Spleen (tissue), 11 donors: Measurements from ENCODE around the gene TDO2. TPM values are rescaled to one million over a fixed set of nuclear protein-coding genes. Genes with fewer than 3 reads are reported as not detected.

Experiments used
- DNase-seq: peaks from one replicate; pipeline ENCODE4 v3.0.0-alpha.2; 2020
- H3K27ac ChIP-seq, 8 donors: fragments of 200-600 bp; sonication (generic) in 7 of 8; 1 replicate in 4 of 8; 2 replicates in 4 of 8; pipeline versions ENCODE4 v1.5.0 to v1.8.0; 2016 to 2021; ENCODE audit warnings: inconsistent platforms in 4 of 8, mild to moderate bottlenecking in 4 of 8, moderate library complexity in 1 of 8
- H3K27me3 ChIP-seq, 7 donors: fragments of 200-600 bp; sonication (generic) in 6 of 7; replicated peaks in 1 of 7; 1 replicate in 4 of 7; 2 replicates in 3 of 7; pipeline versions ENCODE4 v1.5.0 to v1.8.0; 2016 to 2021; ENCODE audit warnings: inconsistent platforms in 3 of 7, mild to moderate bottlenecking in 1 of 7
- H3K36me3 ChIP-seq, 6 donors: fragments of 200-600 bp; sonication (generic) in 5 of 6; 1 replicate in 4 of 6; 2 replicates in 2 of 6; pipeline versions ENCODE4 v1.5.0 to v1.8.0; 2016 to 2021; ENCODE audit warnings: inconsistent platforms in 2 of 6
- H3K4me1 ChIP-seq, 6 donors: fragments of 200-600 bp; sonication (generic) in 5 of 6; 1 replicate in 3 of 6; 2 replicates in 3 of 6; pipeline versions ENCODE4 v1.5.0 to v1.8.0; 2016 to 2021; ENCODE audit warnings: inconsistent platforms in 3 of 6
- H3K4me3 ChIP-seq, 8 donors: fragments of 200-600 bp; sonication (generic) in 7 of 8; 1 replicate in 4 of 8; 2 replicates in 4 of 8; pipeline versions ENCODE4 v1.5.0 to v1.8.0; 2016 to 2021; ENCODE audit warnings: inconsistent platforms in 4 of 8, mild to moderate bottlenecking in 4 of 8, moderate library complexity in 2 of 8
- H3K9me3 ChIP-seq, 8 donors: fragments of 200-600 bp; sonication (generic) in 7 of 8; 1 replicate in 4 of 8; 2 replicates in 4 of 8; pipeline versions ENCODE4 v1.5.0 to v1.8.0; 2016 to 2021; ENCODE audit warnings: inconsistent platforms in 4 of 8
- POLR2A ChIP-seq, 3 donors: fragments of 450-650 bp; IDR thresholded peaks; one replicate each; pipeline ENCODE4 v1.5.1; 2017; ENCODE audit warnings: antibody characterized with exemption in 3 of 3, mild to moderate bottlenecking in 1 of 3
- POLR2AphosphoS5 ChIP-seq, 3 donors: sonication (generic); formaldehyde crosslinking; IDR thresholded peaks; one replicate each; pipeline ENCODE4 v1.5.1; 2017; ENCODE audit warnings: antibody characterized with exemption in 3 of 3
- WGBS, 5 donors: extraction: QIAGEN DNeasy Blood & Tissue Kit in 3 of 5; methylation state at CpG; one replicate each; pipeline versions ENCODE4 v1.1.5 to v1.1.7; 2013 to 2018; 5-methylcytosine and 5-hydroxymethylcytosine counted together
- intact Hi-C: fragments of 100-400 bp; cut with DNase I; formaldehyde crosslinking; loops from one replicate; pipeline ENCODE4 v1.15.0; 2023; ENCODE audit warnings: low total_unique reads
- polyA plus RNA-seq, 3 donors: library from polyadenylated mRNA; stranded (reverse); fragments of 200-250 nt; gene quantifications; one replicate each; pipeline ENCODE4 v1.2.1, GENCODE V29; 2013
- total RNA-seq, 7 donors: library from RNA; depleted of rRNA in 3 of 7; stranded (reverse); fragments of >200 nt in 3 of 7; fragmentation: NEBNext Ultra II Directional in 4 of 7; extraction: Animal tissue kit (Norgen Biotek cat#: 25700) in 4 of 7; gene quantifications; one replicate each; pipeline versions ENCODE4 v1.1.0 to v1.2.1, GENCODE V29; 2016 to 2021
- TF ChIP-seq, protein P1 (sequence below), 11 experiments: fragments of 200-600 bp in 7 of 11; fragments of 450-650 bp in 4 of 11; sonication (generic) in 4 of 11; IDR thresholded peaks in 8 of 11; conservative IDR thresholded peaks in 3 of 11; 1 replicate in 7 of 11; 2 replicates in 4 of 11; pipeline versions ENCODE4 v1.4.0 to v1.8.0; 2016 to 2021; ENCODE audit warnings: antibody characterized with exemption in 11 of 11, inconsistent platforms in 4 of 11, mild to moderate bottlenecking in 1 of 11
- donor health status: healthy with polysubstance abuse.
- donor health status: DM: no; HTN: no; CAD: no; lungs with moderate emphysema.
- donor health status: DM: no; HTN: no; CAD: no.
- donor health status: Bipolar disorder and iron deficiency.
- donor health status: healthy.
- donor health status: DM: no; HTN: no; CAD: no.
- donor health status: DM: yes; HTN: yes; CAD: no.

Gene TDO2
- total and polyA plus RNA-seq, 10 donors, result 0.37 to 3.6 (median 1.8) TPM

DNA sequence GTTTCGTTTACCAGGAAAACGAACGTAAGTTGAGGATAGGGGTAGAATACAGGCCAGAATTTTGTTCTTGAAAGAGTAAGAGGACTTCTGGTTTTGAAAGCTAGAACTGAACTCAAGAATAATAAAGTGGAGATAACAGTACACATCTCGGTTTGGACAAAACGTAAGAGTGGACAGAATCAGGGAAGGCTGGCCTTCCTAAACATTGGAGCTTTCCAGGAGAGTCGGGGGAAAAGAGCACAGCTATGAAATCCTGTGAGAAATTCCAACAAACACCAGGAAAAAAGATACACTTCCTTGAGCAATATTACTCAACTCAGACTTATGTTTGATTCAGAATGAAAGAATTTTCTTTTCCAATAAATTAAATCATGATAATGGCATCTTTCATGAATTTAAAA is 49.0 kb downstream of the TDO2 start:
- H3K9me3 ChIP-seq, result no peaks in the 10 kb centered on the region
- 48 to 66% (median 62%) methylated on average over 6 of the region's 6 CpGs for WGBS, 5 donors
- no peak for DNase-seq
- H3K27me3 ChIP-seq, result no peaks in the 10 kb centered on the region
- H3K27ac ChIP-seq, result peak overlapping the region in 6 of 8 donors; percentile 96 to 99 (median 97)
- H3K36me3 ChIP-seq, result no peaks in the 10 kb centered on the region
- TF ChIP-seq POLR2AphosphoS5 (IDR thresholded peaks at IDR 0.05) (no peak), POLR2A (IDR thresholded peaks at IDR 0.05) (no peak)
- TF ChIP-seq, protein P1, sequence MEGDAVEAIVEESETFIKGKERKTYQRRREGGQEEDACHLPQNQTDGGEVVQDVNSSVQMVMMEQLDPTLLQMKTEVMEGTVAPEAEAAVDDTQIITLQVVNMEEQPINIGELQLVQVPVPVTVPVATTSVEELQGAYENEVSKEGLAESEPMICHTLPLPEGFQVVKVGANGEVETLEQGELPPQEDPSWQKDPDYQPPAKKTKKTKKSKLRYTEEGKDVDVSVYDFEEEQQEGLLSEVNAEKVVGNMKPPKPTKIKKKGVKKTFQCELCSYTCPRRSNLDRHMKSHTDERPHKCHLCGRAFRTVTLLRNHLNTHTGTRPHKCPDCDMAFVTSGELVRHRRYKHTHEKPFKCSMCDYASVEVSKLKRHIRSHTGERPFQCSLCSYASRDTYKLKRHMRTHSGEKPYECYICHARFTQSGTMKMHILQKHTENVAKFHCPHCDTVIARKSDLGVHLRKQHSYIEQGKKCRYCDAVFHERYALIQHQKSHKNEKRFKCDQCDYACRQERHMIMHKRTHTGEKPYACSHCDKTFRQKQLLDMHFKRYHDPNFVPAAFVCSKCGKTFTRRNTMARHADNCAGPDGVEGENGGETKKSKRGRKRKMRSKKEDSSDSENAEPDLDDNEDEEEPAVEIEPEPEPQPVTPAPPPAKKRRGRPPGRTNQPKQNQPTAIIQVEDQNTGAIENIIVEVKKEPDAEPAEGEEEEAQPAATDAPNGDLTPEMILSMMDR (IDR thresholded peaks at IDR 0.05 in 8 of 11, conservative IDR thresholded peaks at IDR 0.05 in 3 of 11), result no peak
- intact Hi-C loops, result no loop called here
- peaks cover 7 to 24% (median 17%) of the 10 kb centered on the region in 6 donors for H3K4me1 ChIP-seq
- peak overlapping the region in 5 of 8 donors; percentile 63 to 80 (median 65) for H3K4me3 ChIP-seq

DNA sequence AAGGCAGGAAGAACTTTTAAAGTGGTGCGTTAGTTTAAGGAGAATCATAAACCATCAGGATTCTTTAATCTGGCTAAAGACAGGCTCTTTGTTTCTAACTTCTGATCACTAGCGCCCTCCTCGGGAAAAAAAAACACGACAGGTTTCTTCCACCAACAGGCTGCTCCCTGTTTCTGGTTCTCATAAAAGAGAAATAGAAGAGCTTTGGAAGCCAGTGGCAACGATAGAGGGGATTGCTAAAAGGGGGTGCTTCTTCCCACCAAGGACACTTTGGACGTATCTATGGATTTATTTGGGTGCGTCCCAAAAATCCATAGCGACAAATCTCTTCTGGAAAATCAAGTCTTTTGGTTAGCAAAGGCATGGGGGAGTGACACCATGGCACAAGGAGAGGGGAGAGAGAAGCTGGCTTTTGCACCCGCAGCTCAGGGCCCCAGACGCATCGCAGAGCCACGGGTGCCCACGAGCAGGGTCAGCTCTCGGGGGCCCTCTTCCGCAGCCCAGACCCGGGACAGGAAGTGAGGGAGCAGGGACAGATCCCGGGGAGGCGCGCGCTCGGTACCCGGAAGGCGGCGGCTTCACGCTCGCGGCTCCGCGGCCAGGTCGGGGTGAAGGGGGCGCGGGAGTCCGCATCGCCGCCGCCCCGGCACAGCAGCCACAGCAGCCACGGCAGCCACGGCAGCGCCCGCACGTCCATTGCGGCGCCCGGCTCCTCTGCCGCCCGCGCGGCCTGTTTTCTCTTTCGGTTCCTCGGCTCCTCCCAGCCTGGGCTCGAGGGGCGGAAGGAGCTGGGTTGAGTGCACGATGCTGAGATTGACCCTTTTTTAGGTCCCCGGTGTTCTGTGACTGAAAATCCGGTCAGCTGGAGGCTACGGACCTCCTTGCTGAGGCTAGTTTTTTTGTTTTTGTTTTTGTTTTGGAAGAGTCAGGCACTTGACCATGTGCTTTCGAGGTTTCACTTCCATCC is 49.9 kb downstream of the TDO2 start, which contains the start of gene CTSO:
TSS of gene CTSO (minus strand) at position 716 of the 967 bp plus-strand sequence. CDS start at position 697, 19 bp downstream.
- TF ChIP-seq POLR2AphosphoS5 (IDR thresholded peaks at IDR 0.05) (peak; percentile 83 to 90 (median 89)), POLR2A (IDR thresholded peaks at IDR 0.05) (peak in 1 of 3 donors; percentile 57)
- TF ChIP-seq, protein P1 (IDR thresholded peaks at IDR 0.05 in 8 of 11, conservative IDR thresholded peaks at IDR 0.05 in 3 of 11), result peak in 9 of 11 experiments; percentile 45 to 69 (median 60)
- intact Hi-C loops, result no loop called here
- Histone ChIP-seq H3K36me3 (no peaks in the 10 kb centered on the region), H3K4me1 (peaks cover 7 to 24% (median 17%) of the 10 kb centered on the region in 6 donors), H3K9me3 (no peaks in the 10 kb centered on the region), H3K27me3 (peaks cover 0 to 4% (median 0%) of the 10 kb centered on the region in 7 donors), H3K4me3 (peak within 1 kb of the TSS; percentile 54 to 80 (median 68)), H3K27ac (peak within 1 kb of the TSS; percentile 96 to 100 (median 97))
- 0 to 2% (median 1%) methylated on average over 19 to 58 of the region's 58 CpGs for WGBS, 5 donors
- peak; percentile 94 for DNase-seq

DNA sequence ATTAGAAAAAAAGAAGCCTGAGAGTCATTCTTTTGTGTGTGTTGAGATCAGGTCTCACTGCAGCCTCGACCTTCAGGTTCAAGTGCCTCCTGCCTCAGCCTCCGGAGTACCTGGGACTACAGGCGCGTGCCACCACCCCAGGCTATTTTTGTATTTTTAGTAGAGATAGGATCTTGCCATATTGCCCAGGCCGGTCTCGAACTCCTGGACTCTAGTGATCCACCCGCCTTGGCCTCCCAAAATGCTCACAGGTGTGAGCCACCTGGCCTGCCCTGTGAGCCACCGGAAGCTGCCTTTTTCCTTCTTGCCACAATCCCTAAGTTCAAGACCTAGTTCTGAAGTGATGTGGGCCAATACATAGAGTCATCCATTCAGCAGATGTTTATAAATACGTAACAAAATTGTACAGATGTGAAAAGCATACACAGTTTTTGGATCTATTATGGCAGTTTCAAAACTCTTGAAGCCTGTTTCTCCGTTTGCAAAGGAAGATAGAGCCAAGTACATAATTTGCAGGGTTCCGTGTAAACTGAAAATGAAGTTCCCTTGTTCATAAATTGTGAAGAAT is 50.7 kb downstream of the TDO2 start:
- Histone ChIP-seq H3K4me3 (peak overlapping the region; percentile 54 to 80 (median 68)), H3K4me1 (peaks cover 7 to 24% (median 17%) of the 10 kb centered on the region in 6 donors), H3K27me3 (peaks cover 0 to 4% (median 0%) of the 10 kb centered on the region in 7 donors), H3K9me3 (no peaks in the 10 kb centered on the region), H3K36me3 (no peaks in the 10 kb centered on the region), H3K27ac (peak overlapping the region; percentile 96 to 100 (median 97))
- TF ChIP-seq POLR2A (IDR thresholded peaks at IDR 0.05) (no peak), POLR2AphosphoS5 (IDR thresholded peaks at IDR 0.05) (no peak)
- TF ChIP-seq, protein P1 (IDR thresholded peaks at IDR 0.05 in 8 of 11, conservative IDR thresholded peaks at IDR 0.05 in 3 of 11), result no peak
- 73 to 81% (median 78%) methylated on average over 11 of the region's 11 CpGs for WGBS, 5 donors
- DNase-seq, result peak; percentile 72
- intact Hi-C loops, result no loop called here
